HEK293T (cell line): ENCODE measurements around the gene GPRASP1.

ENCODE experiments used
- CTCF ChIA-PET: fragments of 350-600 bp; formaldehyde crosslinking; extraction: SDS; loops from one replicate; lab custom pipeline; 2021; ENCODE audit warnings: antibody characterized with exemption, inconsistent platforms; lab: Yijun Ruan, JAX
- POLR2A ChIA-PET: fragments of 350-600 bp; formaldehyde crosslinking; extraction: SDS; loops from one replicate; lab custom pipeline; 2020; ENCODE audit warnings: antibody characterized with exemption, inconsistent platforms; lab: Yijun Ruan, JAX
- DNase-seq: peaks from one replicate; pipeline ENCODE4 v3.0.0; 2012; ENCODE audit warnings: mixed read lengths; ENCODE audit errors: extremely low spot score
- ARNT ChIP-seq: fragments of 450-650 bp; IDR thresholded peaks from 2 replicates; pipeline ENCODE4 v1.6.1; 2017; ENCODE audit warnings: mild to moderate bottlenecking
- BHLHE40 ChIP-seq: fragments of 450-650 bp; IDR thresholded peaks from 2 replicates; pipeline ENCODE4 v1.6.1; 2016; ENCODE audit warnings: mild to moderate bottlenecking, moderate library complexity, borderline replicate concordance
- CTBP1 ChIP-seq: fragments of 450-650 bp; IDR thresholded peaks from 2 replicates; pipeline ENCODE4 v1.6.1; 2016; ENCODE audit warnings: borderline replicate concordance
- ELF4 ChIP-seq: fragments of 450-650 bp; IDR thresholded peaks from 2 replicates; pipeline ENCODE4 v1.6.1; 2017; ENCODE audit warnings: antibody characterized with exemption
- FOXA1 ChIP-seq: fragments of 450-650 bp; IDR thresholded peaks from 2 replicates; pipeline ENCODE4 v1.6.1; 2016; ENCODE audit warnings: mild to moderate bottlenecking
- FOXK2 ChIP-seq: fragments of 450-650 bp; IDR thresholded peaks from 2 replicates; pipeline ENCODE4 v1.6.1; 2016; ENCODE audit warnings: mild to moderate bottlenecking
- FOXM1 ChIP-seq: fragments of 450-650 bp; IDR thresholded peaks from 2 replicates; pipeline ENCODE4 v1.6.1; 2017; ENCODE audit warnings: mild to moderate bottlenecking, borderline replicate concordance
- HDGF ChIP-seq: fragments of 450-650 bp; IDR thresholded peaks from 2 replicates; pipeline ENCODE4 v1.6.1; 2017; ENCODE audit warnings: antibody characterized with exemption, borderline replicate concordance
- L3MBTL2 ChIP-seq: fragments of 450-650 bp; conservative IDR thresholded peaks from 2 replicates; pipeline ENCODE4 v1.6.1; 2016; ENCODE audit warnings: mild to moderate bottlenecking
- LEF1 ChIP-seq: fragments of 450-650 bp; IDR thresholded peaks from 2 replicates; pipeline ENCODE4 v1.6.1; 2017; ENCODE audit warnings: mild to moderate bottlenecking, borderline replicate concordance
- NFRKB ChIP-seq: fragments of 450-650 bp; IDR thresholded peaks from 2 replicates; pipeline ENCODE4 v1.6.1; 2016; ENCODE audit warnings: mild to moderate bottlenecking, moderate library complexity
- PKNOX1 ChIP-seq: fragments of 450-650 bp; IDR thresholded peaks from 2 replicates; pipeline ENCODE4 v1.6.1; 2016
- SP1 ChIP-seq: fragments of 450-650 bp; IDR thresholded peaks from 2 replicates; pipeline ENCODE4 v1.6.1; 2017
- SUZ12 ChIP-seq: fragments of 450-650 bp; IDR thresholded peaks from 2 replicates; pipeline ENCODE4 v1.6.1; 2016; ENCODE audit warnings: mild to moderate bottlenecking
- TARDBP ChIP-seq: fragments of 450-650 bp; IDR thresholded peaks from 2 replicates; pipeline ENCODE4 v1.6.1; 2016
- ZNF384 ChIP-seq: fragments of 450-650 bp; IDR thresholded peaks from 2 replicates; pipeline ENCODE4 v1.6.1; 2016

GPRASP1 gene

GRCh38 chrX:102651242-102652011 is at the start of gene GPRASP1:
TSS of gene GPRASP1 (plus strand) at chrX:102651483. CDS start at chrX:102653914, 2,431 bp downstream.
- ChIA-PET POLR2A (no interaction called here), CTCF (no interaction called here)
- TF ChIP-seq SUZ12 (no peak), TARDBP (no peak), ELF4 (no peak), ZNF384 (no peak), CTBP1 (no peak), SP1 (no peak), FOXM1 (no peak), HDGF (no peak), L3MBTL2 (no peak), PKNOX1 (no peak), BHLHE40 (no peak), FOXA1 (no peak), LEF1 (no peak), NFRKB (no peak), ARNT (no peak), FOXK2 (no peak)
- DNase-seq, result no peak

GRCh38 chrX:102604327-102604726 is 47.0 kb upstream of the GPRASP1 start:
- no peak for TF ChIP-seq CTBP1
- no peak for TF ChIP-seq FOXM1
- TF ChIP-seq SUZ12, result no peak
- no peak for TF ChIP-seq FOXA1
- TF ChIP-seq HDGF, result no peak
- no peak for TF ChIP-seq PKNOX1
- TF ChIP-seq ARNT, result no peak
- TF ChIP-seq ZNF384, result no peak
- no peak for DNase-seq
- ChIA-PET CTCF (no interaction called here), POLR2A (no interaction called here)

GRCh38 chrX:102606115-102606514 is 45.2 kb upstream of the GPRASP1 start:
- CTCF ChIA-PET, result no interaction called here
- POLR2A ChIA-PET, result no interaction called here
- DNase-seq, result no peak
- TF ChIP-seq SUZ12 (no peak), ARNT (no peak), CTBP1 (no peak), NFRKB (no peak), FOXA1 (no peak), ZNF384 (no peak), LEF1 (no peak)

GRCh38 chrX:102610905-102611304 is 40.4 kb upstream of the GPRASP1 start:
- POLR2A ChIA-PET, result no interaction called here
- no peak for DNase-seq
- CTCF ChIA-PET, result no interaction called here
- no peak for TF ChIP-seq PKNOX1
- TF ChIP-seq ELF4, result no peak
- TF ChIP-seq L3MBTL2, result no peak
- TF ChIP-seq FOXK2, result no peak
- TF ChIP-seq FOXM1, result no peak
- TF ChIP-seq SUZ12, result no peak
- no peak for TF ChIP-seq HDGF

- CTCF ChIA-PET, result no interaction called here
- POLR2A ChIA-PET, result no interaction called here
These were observed 27.2 kb upstream of the GPRASP1 start for GRCh38 chrX:102624105-102624504.

More at GRCh38 chrX:102624105-102624504, 27.2 kb upstream of the GPRASP1 start:
- no peak for TF ChIP-seq HDGF
- TF ChIP-seq ARNT, result no peak
- TF ChIP-seq SUZ12, result no peak
- TF ChIP-seq BHLHE40, result no peak
- no peak for TF ChIP-seq TARDBP
- no peak for TF ChIP-seq FOXK2
- no peak for TF ChIP-seq NFRKB
- TF ChIP-seq LEF1, result no peak
- no peak for TF ChIP-seq PKNOX1
- TF ChIP-seq L3MBTL2, result no peak
- no peak for TF ChIP-seq CTBP1
- no peak for TF ChIP-seq FOXA1
- no peak for TF ChIP-seq FOXM1
- no peak for TF ChIP-seq ZNF384
- no peak for TF ChIP-seq SP1
- TF ChIP-seq ELF4, result no peak
- DNase-seq, result no peak
